Thyroid gland (tissue), 4 donors: ENCODE measurements around the gene SIN3B. TPM values are rescaled to one million over a fixed set of nuclear protein-coding genes. Genes with fewer than 3 reads are reported as not detected.

Source experiments
- DNase-seq, 2 donors: peaks; one replicate each; pipeline ENCODE4 v3.0.0-alpha.2; 2019
- H3K27ac ChIP-seq, 3 donors: fragments of 200-600 bp; sonication (generic); 1 replicate in 2 of 3; 2 replicates in 1 of 3; pipeline ENCODE4 v1.5.1; 2016 to 2019; ENCODE audit warnings: mild to moderate bottlenecking in 1 of 3, moderate library complexity in 1 of 3
- H3K27me3 ChIP-seq: fragments of 200-600 bp; sonication (generic); one replicate; pipeline ENCODE4 v1.5.1; 2019
- H3K36me3 ChIP-seq, 2 donors: fragments of 200-600 bp; sonication (generic); one replicate each; pipeline ENCODE4 v1.5.1; 2016 to 2019
- H3K4me1 ChIP-seq, 2 donors: fragments of 200-600 bp; sonication (generic); one replicate each; pipeline ENCODE4 v1.5.1; 2017 to 2019
- H3K4me3 ChIP-seq, 3 donors: fragments of 200-600 bp; sonication (generic); replicated peaks in 1 of 3; 1 replicate in 2 of 3; 2 replicates in 1 of 3; pipeline ENCODE4 v1.5.1; 2016; ENCODE audit warnings: mild to moderate bottlenecking in 1 of 3
- H3K9me3 ChIP-seq: fragments of 200-600 bp; sonication (generic); one replicate; pipeline ENCODE4 v1.5.1; 2017
- CTCF ChIP-seq, 6 experiments: fragments of 200-600 bp in 3 of 6; fragments of 450-650 bp in 3 of 6; sonication (generic) in 3 of 6; IDR thresholded peaks; one replicate each; pipeline ENCODE4 v1.5.1; 2016 to 2019; ENCODE audit warnings: antibody characterized with exemption in 6 of 6, mild to moderate bottlenecking in 2 of 6, inconsistent platforms in 1 of 6, moderate library complexity in 1 of 6
- POLR2A ChIP-seq, 2 donors: fragments of 450-650 bp; IDR thresholded peaks; one replicate each; pipeline ENCODE4 v1.6.1; 2017; ENCODE audit warnings: antibody characterized with exemption in 2 of 2, mild to moderate bottlenecking in 2 of 2, moderate library complexity in 1 of 2
- WGBS, 2 donors: methylation state at CpG; one replicate each; pipeline ENCODE4 v1.1.5; 2017; 5-methylcytosine and 5-hydroxymethylcytosine counted together
- intact Hi-C: fragments of 100-400 bp; cut with DNase I; formaldehyde crosslinking; loops from one replicate; pipeline ENCODE4 v1.15.1; 2023
- total RNA-seq, 4 donors: library from RNA; depleted of rRNA; stranded (reverse); fragments of >200 nt; gene quantifications; one replicate each; pipeline ENCODE4 v1.2.3, GENCODE V29; 2016

Gene SIN3B
- total RNA-seq, 4 donors from 2014 or later, result 33.6 to 65.9 (median 47.6) TPM

GRCh38 chr19:16856091-16856490, 26.9 kb downstream of the SIN3B start:
- 91 to 92% methylated on average over 9 of the region's 9 CpGs for WGBS, 2 donors
- H3K27me3 ChIP-seq, result no peaks in the 10 kb centered on the region
- no peak for DNase-seq
- no peak overlapping the region for H3K27ac ChIP-seq
- no peaks in the 10 kb centered on the region for H3K4me1 ChIP-seq
- intact Hi-C loops, result no loop called here
- no peak overlapping the region for H3K4me3 ChIP-seq
- peaks cover 30 to 38% of the 10 kb centered on the region in 2 donors for H3K36me3 ChIP-seq
- no peak for TF ChIP-seq CTCF (IDR thresholded peaks at IDR 0.05)
- TF ChIP-seq POLR2A (IDR thresholded peaks at IDR 0.05), result no peak
- H3K9me3 ChIP-seq, result no peaks in the 10 kb centered on the region

- intact Hi-C loops, result no loop called here
- no peaks in the 10 kb centered on the region for H3K4me1 ChIP-seq
- no peak for TF ChIP-seq POLR2A (IDR thresholded peaks at IDR 0.05)
- no peak for TF ChIP-seq CTCF (IDR thresholded peaks at IDR 0.05)
Measured at GRCh38 chr19:16859626-16860025, 30.4 kb downstream of the SIN3B start.

GRCh38 chr19:16860118-16860517, 30.9 kb downstream of the SIN3B start:
- Histone ChIP-seq H3K27ac (no peak overlapping the region), H3K4me3 (no peak overlapping the region), H3K4me1 (no peaks in the 10 kb centered on the region), H3K9me3 (no peaks in the 10 kb centered on the region), H3K36me3 (peaks cover 31% of the 10 kb centered on the region in 2 donors), H3K27me3 (no peaks in the 10 kb centered on the region)
- no peak for TF ChIP-seq POLR2A (IDR thresholded peaks at IDR 0.05)
- TF ChIP-seq CTCF (IDR thresholded peaks at IDR 0.05), result no peak
- intact Hi-C loops, result no loop called here
- 93 to 94% methylated on average over 20 of the region's 20 CpGs for whole genome bisulfite sequencing, 2 donors
- no peak for DNase-seq

More at GRCh38 chr19:16859626-16860025, 30.4 kb downstream of the SIN3B start:
- peaks cover 26% of the 10 kb centered on the region in 2 donors for H3K36me3 ChIP-seq
- WGBS, 2 donors, result 94 to 100% methylated on average over 7 of the region's 7 CpGs
- no peaks in the 10 kb centered on the region for H3K27me3 ChIP-seq
- H3K9me3 ChIP-seq, result no peaks in the 10 kb centered on the region
- no peak overlapping the region for H3K27ac ChIP-seq
- no peak for DNase-seq
- H3K4me3 ChIP-seq, result no peak overlapping the region

- TF ChIP-seq CTCF (IDR thresholded peaks at IDR 0.05) (no peak), POLR2A (IDR thresholded peaks at IDR 0.05) (no peak)
- no peak for DNase-seq
- WGBS, 2 donors, result 92% methylated on average over 3 of the region's 3 CpGs
- Histone ChIP-seq H3K4me1 (no peaks in the 10 kb centered on the region), H3K9me3 (no peaks in the 10 kb centered on the region), H3K27ac (no peak overlapping the region), H3K36me3 (peaks cover 40% of the 10 kb centered on the region in 2 donors), H3K4me3 (no peak overlapping the region), H3K27me3 (no peaks in the 10 kb centered on the region)
- intact Hi-C loops, result no loop called here
Measured at GRCh38 chr19:16861011-16861410, 31.8 kb downstream of the SIN3B start.

- Histone ChIP-seq H3K27me3 (no peaks in the 10 kb centered on the region), H3K27ac (no peak overlapping the region), H3K4me1 (no peaks in the 10 kb centered on the region), H3K4me3 (no peak overlapping the region), H3K36me3 (peaks cover 48% of the 10 kb centered on the region in 2 donors), H3K9me3 (no peaks in the 10 kb centered on the region)
- 94 to 95% methylated on average over 5 of the region's 5 CpGs for WGBS, 2 donors
- TF ChIP-seq CTCF (IDR thresholded peaks at IDR 0.05), result no peak
- no peak for TF ChIP-seq POLR2A (IDR thresholded peaks at IDR 0.05)
- no peak for DNase-seq
- intact Hi-C loops, result no loop called here
Measured at GRCh38 chr19:16861834-16862233, 32.6 kb downstream of the SIN3B start.
